IPS-18a (cell line): ENCODE results near the gene FERMT1.
"Not testable (repeated sequence)": the region's sequence is repeated elsewhere in the genome, so short reads cannot be mapped to it uniquely, and the experiment has no call there.

Source experiments
- H3K27ac ChIP-seq: one replicate; pipeline ENCODE4 v1.5.1; 2013; ENCODE audit warnings: low read length
- H3K27me3 ChIP-seq: one replicate; pipeline ENCODE4 v1.6.1; 2013; ENCODE audit warnings: mild to moderate bottlenecking, low read length; ENCODE audit not compliant: control insufficient read depth, insufficient read depth
- H3K36me3 ChIP-seq: one replicate; pipeline ENCODE4 v1.6.1; 2013; ENCODE audit warnings: low read depth, low read length; ENCODE audit not compliant: control insufficient read depth
- H3K4me1 ChIP-seq: one replicate; pipeline ENCODE4 v1.6.1; 2013; ENCODE audit warnings: low read depth, low read length; ENCODE audit not compliant: control insufficient read depth
- H3K4me3 ChIP-seq: one replicate; pipeline ENCODE4 v1.5.1; 2013; ENCODE audit warnings: low read length
- H3K9ac ChIP-seq: one replicate; pipeline ENCODE4 v1.6.1; 2013; ENCODE audit warnings: mild to moderate bottlenecking, low read length, moderate library complexity
- H3K9me3 ChIP-seq: one replicate; pipeline ENCODE4 v1.6.1; 2013; ENCODE audit warnings: low read depth, low read length; ENCODE audit not compliant: control insufficient read depth

Gene FERMT1

DNA sequence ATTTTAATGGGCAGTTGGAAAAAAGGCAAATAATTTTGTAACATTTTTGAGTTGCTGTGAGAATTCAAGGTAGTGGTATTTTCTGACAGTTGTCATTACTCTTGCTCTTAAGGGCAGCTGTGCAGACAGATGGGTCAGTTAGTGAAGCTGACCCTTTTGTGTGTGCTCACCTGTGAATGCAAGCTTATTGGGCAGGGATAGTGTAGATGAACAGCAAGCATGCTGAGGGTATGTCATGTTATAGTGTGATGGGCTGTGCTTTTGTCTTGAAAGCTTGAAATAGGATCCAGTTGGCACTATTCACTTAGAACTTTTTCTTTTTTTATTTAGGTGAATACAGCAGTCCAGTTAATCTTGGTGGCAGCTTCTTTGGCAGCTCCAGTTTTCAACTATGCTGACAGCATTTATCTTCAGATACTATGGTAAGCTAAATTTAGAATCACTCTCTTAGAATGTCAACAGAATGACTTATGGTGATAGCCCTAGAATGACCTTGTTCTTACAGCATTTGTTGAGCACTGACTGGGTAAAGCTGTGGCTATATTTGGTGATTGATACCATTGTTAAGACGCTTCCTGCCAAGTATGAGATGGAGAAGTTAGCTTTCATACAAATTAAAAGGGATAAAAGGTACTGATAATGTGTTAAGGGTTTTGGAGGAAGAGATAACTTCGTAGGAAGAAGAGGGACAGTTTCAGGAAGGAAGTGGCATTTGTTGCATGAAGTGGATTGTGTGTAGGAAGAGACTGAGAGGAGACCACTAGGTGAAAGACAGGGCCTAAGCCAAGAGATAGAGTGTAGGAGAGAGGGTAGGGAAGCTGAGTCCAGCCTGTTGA, 88.5 kb downstream of the FERMT1 start:
- Histone ChIP-seq H3K27me3 (no peaks in the 10 kb centered on the region), H3K27ac (no peak overlapping the region), H3K4me3 (no peak overlapping the region), H3K36me3 (peaks cover 34% of the 10 kb centered on the region), H3K9ac (no peak overlapping the region), H3K9me3 (no peaks in the 10 kb centered on the region), H3K4me1 (no peaks in the 10 kb centered on the region)

DNA sequence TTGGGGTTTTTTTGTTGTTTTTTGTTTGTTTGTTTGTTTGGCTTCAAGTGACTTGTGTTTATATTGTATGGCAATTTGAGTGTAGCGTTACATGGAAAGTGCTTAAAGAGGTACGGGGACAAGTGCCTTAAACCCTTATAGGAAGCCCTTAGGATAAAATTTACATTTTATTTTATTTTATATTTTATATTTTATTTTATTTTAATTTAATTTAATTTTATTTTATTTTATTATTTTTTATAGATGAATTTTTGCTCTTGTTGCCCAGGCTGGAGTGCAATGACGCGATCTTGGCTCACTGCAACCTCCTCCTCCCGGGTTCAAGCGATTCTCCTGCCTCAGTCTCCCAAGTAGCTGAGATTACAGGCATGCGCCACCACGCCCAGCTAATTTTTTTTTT, 89.9 kb downstream of the FERMT1 start:
- not testable (repeated sequence) for H3K4me3 ChIP-seq, H3K27ac ChIP-seq, H3K27me3 ChIP-seq, H3K9ac ChIP-seq, H3K9me3 ChIP-seq, H3K4me1 ChIP-seq
- peaks cover 31% of the 10 kb centered on the region for H3K36me3 ChIP-seq

DNA sequence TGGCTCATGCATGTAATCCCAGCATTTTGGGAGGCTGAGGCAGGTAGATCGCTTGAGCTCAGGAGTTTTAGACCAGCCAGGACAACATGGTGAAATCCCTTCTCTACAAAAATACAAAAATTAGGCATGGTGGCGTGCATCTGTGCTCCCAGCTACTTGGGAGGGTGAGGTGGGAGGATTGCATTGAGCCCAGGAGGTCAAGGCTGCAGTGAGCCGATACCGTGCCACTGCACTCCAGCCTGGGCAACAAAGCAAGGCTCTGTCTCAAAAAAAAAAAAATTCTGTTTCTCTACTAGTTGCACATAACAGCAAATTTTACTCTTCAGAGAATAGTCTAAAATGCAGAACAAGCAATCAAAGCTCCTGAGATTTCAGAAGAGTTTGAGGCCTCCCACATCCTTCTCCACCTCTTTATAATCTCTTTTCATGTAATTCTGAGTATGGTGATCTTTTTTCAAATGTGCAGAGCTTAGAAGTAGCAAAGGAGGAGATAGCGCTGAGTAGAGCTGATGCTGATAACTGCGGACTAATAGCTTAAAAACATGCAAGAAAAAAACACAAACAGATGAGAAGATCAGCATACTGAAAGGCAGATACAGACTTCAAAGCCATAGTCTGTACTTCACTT, 92.3 kb downstream of the FERMT1 start:
- Histone ChIP-seq H3K9me3 (no peaks in the 10 kb centered on the region), H3K27me3 (no peaks in the 10 kb centered on the region), H3K4me1 (no peaks in the 10 kb centered on the region), H3K36me3 (peaks cover 15% of the 10 kb centered on the region), H3K4me3 (no peak overlapping the region), H3K9ac (no peak overlapping the region), H3K27ac (no peak overlapping the region)

DNA sequence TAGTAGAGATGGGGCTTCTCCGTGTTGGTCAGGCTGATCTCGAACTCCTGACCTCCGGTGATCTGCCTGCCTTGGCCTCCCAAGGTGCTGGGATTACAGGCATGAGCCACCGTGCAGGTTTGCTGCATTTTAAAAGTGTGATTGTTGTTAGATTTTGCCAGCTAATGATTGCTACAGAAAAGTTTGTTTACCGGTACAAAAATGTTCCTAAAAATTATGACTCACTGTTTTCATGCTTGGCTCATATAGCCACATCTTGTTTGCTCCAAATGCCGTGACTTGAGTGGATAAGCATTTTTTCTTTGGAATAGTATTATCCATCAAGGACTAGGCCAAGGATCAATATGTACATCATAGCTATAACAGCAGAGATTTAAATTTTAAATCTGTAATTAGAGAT, 93.3 kb downstream of the FERMT1 start:
- Histone ChIP-seq H3K9me3 (no peaks in the 10 kb centered on the region), H3K4me3 (no peak overlapping the region), H3K4me1 (no peaks in the 10 kb centered on the region), H3K9ac (no peak overlapping the region), H3K27ac (no peak overlapping the region), H3K27me3 (no peaks in the 10 kb centered on the region), H3K36me3 (peaks cover 10% of the 10 kb centered on the region)

DNA sequence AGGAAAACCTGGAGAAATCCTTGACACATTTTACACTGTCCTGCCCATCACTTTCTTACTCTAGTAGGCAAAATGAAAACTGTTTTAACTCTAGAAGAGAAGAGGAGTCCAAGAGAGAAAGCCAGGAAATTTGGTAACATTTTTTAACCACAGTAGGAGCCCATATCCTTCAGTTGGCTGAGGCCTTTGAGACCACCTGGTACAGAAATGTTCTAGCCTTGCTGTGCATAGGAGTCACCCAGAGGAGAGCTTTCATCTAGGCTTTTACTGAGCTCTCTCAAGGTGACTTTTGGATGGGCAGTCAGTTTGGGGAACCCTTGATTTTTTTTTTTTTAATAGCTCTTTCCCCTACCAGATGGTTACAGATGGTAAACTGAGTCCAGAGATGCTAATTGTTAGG, 94.0 kb downstream of the FERMT1 start:
- Histone ChIP-seq H3K9ac (no peak overlapping the region), H3K4me3 (no peak overlapping the region), H3K4me1 (no peaks in the 10 kb centered on the region), H3K36me3 (peaks cover 8% of the 10 kb centered on the region), H3K27me3 (no peaks in the 10 kb centered on the region), H3K9me3 (no peaks in the 10 kb centered on the region), H3K27ac (no peak overlapping the region)

DNA sequence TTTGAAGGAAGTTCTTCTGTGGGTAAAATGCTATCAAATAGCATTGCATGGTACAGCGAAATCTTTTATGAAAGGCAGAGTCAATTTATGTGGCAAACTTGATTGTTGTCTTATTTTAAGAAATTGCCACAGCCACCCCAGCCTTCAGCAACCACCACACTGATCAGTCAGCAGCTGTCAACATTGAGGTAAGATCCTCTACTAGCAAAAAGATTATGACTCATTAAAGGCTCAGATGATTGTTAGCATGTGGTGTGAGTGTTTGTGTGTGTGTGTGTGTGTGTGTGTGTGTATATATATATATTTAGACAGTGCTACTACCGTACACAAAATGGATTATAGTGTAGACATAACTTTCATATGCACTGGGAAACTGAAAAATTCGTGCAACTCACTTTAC, 96.8 kb downstream of the FERMT1 start:
- Histone ChIP-seq H3K9ac (no peak overlapping the region), H3K4me1 (no peaks in the 10 kb centered on the region), H3K36me3 (peaks cover 7% of the 10 kb centered on the region), H3K4me3 (no peak overlapping the region), H3K27me3 (no peaks in the 10 kb centered on the region), H3K27ac (no peak overlapping the region), H3K9me3 (no peaks in the 10 kb centered on the region)
